Neuronal stem cell (in vitro differentiated cells): Measurements from ENCODE around the gene JPH2.

Experiments
- DNase-seq: peaks from one replicate; pipeline ENCODE4 v3.0.0-alpha.2; 2013; ENCODE audit warnings: low spot score
- H2AFZ ChIP-seq: one replicate; pipeline ENCODE4 v1.6.1; 2013; ENCODE audit warnings: mild to moderate bottlenecking, low read length, inconsistent platforms
- H2AK5ac ChIP-seq: 2 replicates; pipeline ENCODE4 v1.6.1; 2013; ENCODE audit warnings: low read depth, mild to moderate bottlenecking, inconsistent platforms, low read length, moderate library complexity, mixed read lengths
- H2BK120ac ChIP-seq: 2 replicates; pipeline ENCODE4 v1.6.1; 2013; ENCODE audit warnings: low read depth, mild to moderate bottlenecking, inconsistent platforms, low read length, moderate library complexity, mixed read lengths
- H2BK12ac ChIP-seq: one replicate; pipeline ENCODE4 v1.6.1; 2013; ENCODE audit warnings: low read length, inconsistent platforms
- H2BK15ac ChIP-seq: 2 replicates; pipeline ENCODE4 v1.6.1; 2013; ENCODE audit warnings: mild to moderate bottlenecking, low read length, inconsistent platforms, mixed read lengths
- H2BK5ac ChIP-seq: one replicate; pipeline ENCODE4 v1.6.1; 2013; ENCODE audit warnings: inconsistent platforms, mild to moderate bottlenecking, low read length, moderate library complexity
- H3K14ac ChIP-seq: one replicate; pipeline ENCODE4 v1.6.1; 2013; ENCODE audit warnings: low read length, inconsistent platforms
- H3K18ac ChIP-seq: 2 replicates; pipeline ENCODE4 v1.6.1; 2013; ENCODE audit warnings: low read length, inconsistent platforms
- H3K23ac ChIP-seq: 2 replicates; pipeline ENCODE4 v1.6.1; 2013; ENCODE audit warnings: low read depth, mild to moderate bottlenecking, mixed read lengths, low read length, inconsistent platforms; ENCODE audit not compliant: poor library complexity
- H3K27ac ChIP-seq: replicated peaks from 3 replicates; pipeline ENCODE4 v1.5.1; 2013; ENCODE audit warnings: low read length, inconsistent platforms
- H3K27me3 ChIP-seq, 3 experiments: 2 replicates each; pipeline ENCODE4 v1.6.1; 2013; ENCODE audit warnings: low read length in 3 of 3, mild to moderate bottlenecking in 2 of 3, inconsistent platforms in 1 of 3, low read depth in 1 of 3, mixed read lengths in 1 of 3, moderate library complexity in 1 of 3; ENCODE audit not compliant: control insufficient read depth in 3 of 3, insufficient read depth in 3 of 3
- H3K36me3 ChIP-seq, 2 donors: replicated peaks in 1 of 2; 2 replicates each; pipeline ENCODE4 v1.6.1; 2013; ENCODE audit warnings: low read length in 2 of 2; ENCODE audit not compliant: control insufficient read depth in 2 of 2, insufficient read depth in 2 of 2
- H3K4ac ChIP-seq: 2 replicates; pipeline ENCODE4 v1.6.1; 2013; ENCODE audit warnings: inconsistent platforms, mild to moderate bottlenecking, low read length, moderate library complexity
- H3K4me1 ChIP-seq, 2 donors: 1 replicate in 1 of 2; 2 replicates in 1 of 2; pipeline ENCODE4 v1.6.1; 2013; ENCODE audit warnings: low read length in 2 of 2, low read depth in 1 of 2; ENCODE audit not compliant: control insufficient read depth in 2 of 2, insufficient read depth in 1 of 2
- H3K4me2 ChIP-seq: one replicate; pipeline ENCODE4 v1.6.1; 2013; ENCODE audit warnings: mild to moderate bottlenecking, low read length, inconsistent platforms; ENCODE audit not compliant: insufficient read depth, poor library complexity, severe bottlenecking
- H3K4me3 ChIP-seq, 2 donors: 2 replicates each; pipeline ENCODE4 v1.5.1; 2013; ENCODE audit warnings: low read length in 2 of 2, mild to moderate bottlenecking in 2 of 2, inconsistent platforms in 1 of 2, moderate library complexity in 1 of 2
- H3K79me1 ChIP-seq: one replicate; pipeline ENCODE4 v1.6.1; 2013; ENCODE audit warnings: low read depth, mild to moderate bottlenecking, inconsistent platforms, low read length, moderate library complexity
- H3K9ac ChIP-seq: one replicate; pipeline ENCODE4 v1.6.1; 2013; ENCODE audit warnings: mild to moderate bottlenecking, low read depth, low read length, inconsistent platforms; ENCODE audit not compliant: poor library complexity
- H3K9me3 ChIP-seq, 2 donors: replicated peaks in 1 of 2; 2 replicates each; pipeline versions ENCODE3 to v1.6.1; 2013; ENCODE audit warnings: low read length in 2 of 2, mild to moderate bottlenecking in 2 of 2, inconsistent platforms in 1 of 2, low read depth in 1 of 2, mixed read lengths in 1 of 2, moderate library complexity in 1 of 2; ENCODE audit not compliant: control insufficient read depth in 2 of 2, insufficient read depth in 1 of 2
- H4K8ac ChIP-seq: one replicate; pipeline ENCODE4 v1.6.1; 2013; ENCODE audit warnings: low read depth, mild to moderate bottlenecking, inconsistent platforms, low read length, moderate library complexity
- H4K91ac ChIP-seq: one replicate; pipeline ENCODE4 v1.6.1; 2013; ENCODE audit warnings: low read length, low read depth, mild to moderate bottlenecking, inconsistent platforms; ENCODE audit not compliant: poor library complexity
- WGBS, 2 donors: extraction: QIAGEN DNeasy Blood & Tissue Kit; methylation state at CpG; one replicate each; pipeline ENCODE4 v1.1.7; 2013; ENCODE audit warnings: missing lambda C conversion rate in 2 of 2, mixed read lengths in 1 of 2; ENCODE audit not compliant: insufficient read length in 2 of 2, insufficient replicate concordance in 1 of 2; ENCODE audit errors: extremely low coverage in 2 of 2; 5-methylcytosine and 5-hydroxymethylcytosine counted together

JPH2 gene

GRCh38 chr20:44098256-44098630 lies 88.7 kb downstream of the JPH2 start:
- no peak overlapping the region for H3K23ac ChIP-seq
- no peak overlapping the region for H3K4me3 ChIP-seq
- no peak overlapping the region for H2BK5ac ChIP-seq
- no peaks in the 10 kb centered on the region for H3K9me3 ChIP-seq
- H3K18ac ChIP-seq, result no peak overlapping the region
- no peak overlapping the region for H3K4me2 ChIP-seq
- H3K4ac ChIP-seq, result no peak overlapping the region
- no peak overlapping the region for H2BK120ac ChIP-seq
- no peaks in the 10 kb centered on the region for H3K4me1 ChIP-seq
- no peak for DNase-seq
- H3K14ac ChIP-seq, result no peak overlapping the region
- no CpG with 5 or more reads among the region's 6 CpGs for WGBS, 2 donors
- no peaks in the 10 kb centered on the region for H3K79me1 ChIP-seq
- H4K8ac ChIP-seq, result no peak overlapping the region
- no peak overlapping the region for H3K9ac ChIP-seq
- no peak overlapping the region for H2BK12ac ChIP-seq
- no peaks in the 10 kb centered on the region for H3K36me3 ChIP-seq
- no peak overlapping the region for H2AFZ ChIP-seq
- no peak overlapping the region for H2BK15ac ChIP-seq
- no peak overlapping the region for H2AK5ac ChIP-seq
- H4K91ac ChIP-seq, result no peak overlapping the region
- H3K27me3 ChIP-seq, result peaks cover 0 to 3% (median 0%) of the 10 kb centered on the region in 3 experiments
- no peak overlapping the region for H3K27ac ChIP-seq

- no peak overlapping the region for H2AFZ ChIP-seq
- H2BK5ac ChIP-seq, result no peak overlapping the region
- no peak overlapping the region for H4K8ac ChIP-seq
- peak overlapping the region; percentile 27 for H3K18ac ChIP-seq
- H2BK15ac ChIP-seq, result no peak overlapping the region
- no peak overlapping the region for H2BK12ac ChIP-seq
- H3K36me3 ChIP-seq, result no peaks in the 10 kb centered on the region
- no peak overlapping the region for H3K23ac ChIP-seq
- no peak overlapping the region for H3K14ac ChIP-seq
- no peak overlapping the region for H2BK120ac ChIP-seq
- H3K4me3 ChIP-seq, result no peak overlapping the region
- no peak overlapping the region for H3K9ac ChIP-seq
- H3K27ac ChIP-seq, result no peak overlapping the region
- DNase-seq, result no peak
- H2AK5ac ChIP-seq, result no peak overlapping the region
- peaks cover 0 to 3% (median 0%) of the 10 kb centered on the region in 3 experiments for H3K27me3 ChIP-seq
- H3K79me1 ChIP-seq, result no peaks in the 10 kb centered on the region
- no peak overlapping the region for H3K4me2 ChIP-seq
- no peaks in the 10 kb centered on the region for H3K9me3 ChIP-seq
- no CpG with 5 or more reads among the region's 14 CpGs for WGBS, 2 donors
- H3K4me1 ChIP-seq, result no peaks in the 10 kb centered on the region
- no peak overlapping the region for H3K4ac ChIP-seq
- H4K91ac ChIP-seq, result no peak overlapping the region
Measured at GRCh38 chr20:44097521-44098255, 89.3 kb downstream of the JPH2 start.

- Histone ChIP-seq H3K14ac (no peak overlapping the region), H3K9me3 (no peaks in the 10 kb centered on the region), H2AFZ (no peak overlapping the region), H3K27me3 (peaks cover 0 to 3% (median 0%) of the 10 kb centered on the region in 3 experiments), H2BK12ac (no peak overlapping the region), H3K23ac (no peak overlapping the region), H2BK5ac (no peak overlapping the region), H4K91ac (no peak overlapping the region), H2BK120ac (no peak overlapping the region), H4K8ac (no peak overlapping the region), H3K4ac (no peak overlapping the region), H3K18ac (no peak overlapping the region), H3K27ac (no peak overlapping the region), H3K79me1 (no peaks in the 10 kb centered on the region), H3K9ac (no peak overlapping the region), H3K4me3 (peak overlapping the region in 1 of 2 donors; percentile 46), H3K4me1 (no peaks in the 10 kb centered on the region), H2AK5ac (no peak overlapping the region), H2BK15ac (no peak overlapping the region), H3K36me3 (no peaks in the 10 kb centered on the region), H3K4me2 (no peak overlapping the region)
- WGBS, 2 donors, result no CpG with 5 or more reads among the region's 7 CpGs
- DNase-seq, result no peak
Measured at GRCh38 chr20:44095831-44096230, 91.2 kb downstream of the JPH2 start.

GRCh38 chr20:44093249-44093582 lies 93.8 kb downstream of the JPH2 start:
- no peak overlapping the region for H2BK12ac ChIP-seq
- no peak overlapping the region for H3K18ac ChIP-seq
- no peaks in the 10 kb centered on the region for H3K79me1 ChIP-seq
- no peak for DNase-seq
- no peak overlapping the region for H3K4me3 ChIP-seq
- no CpG with 5 or more reads among the region's 2 CpGs for WGBS, 2 donors
- no peak overlapping the region for H2BK5ac ChIP-seq
- H2AK5ac ChIP-seq, result no peak overlapping the region
- H4K91ac ChIP-seq, result no peak overlapping the region
- H3K36me3 ChIP-seq, result no peaks in the 10 kb centered on the region
- H3K9me3 ChIP-seq, result no peaks in the 10 kb centered on the region
- no peak overlapping the region for H3K23ac ChIP-seq
- no peaks in the 10 kb centered on the region for H3K4me1 ChIP-seq
- no peak overlapping the region for H2AFZ ChIP-seq
- no peak overlapping the region for H2BK120ac ChIP-seq
- no peak overlapping the region for H2BK15ac ChIP-seq
- no peak overlapping the region for H3K27ac ChIP-seq
- H3K27me3 ChIP-seq, result no peaks in the 10 kb centered on the region
- H3K4me2 ChIP-seq, result no peak overlapping the region
- no peak overlapping the region for H3K9ac ChIP-seq
- no peak overlapping the region for H3K14ac ChIP-seq
- H4K8ac ChIP-seq, result no peak overlapping the region
- H3K4ac ChIP-seq, result no peak overlapping the region
